Naive B cell (primary cell): Measurements from ENCODE around the gene ENAH. TPM values are rescaled to one million over a fixed set of nuclear protein-coding genes. Genes with fewer than 3 reads are reported as not detected.

Source experiments
- ATAC-seq, 2 donors: fragments of 150-1000 bp; cut with Tn5 transposase; 2 replicates each; pipeline ENCODE4 v1.10.0; 2021; ENCODE audit warnings: low read depth in 2 of 2, mild to moderate bottlenecking in 2 of 2, moderate library complexity in 2 of 2
- DNase-seq: peaks from one replicate; pipeline ENCODE4 v3.0.0; 2022
- H3K27ac Mint-ChIP-seq, 6 donors: one replicate each; pipeline ENCODE4 v1.8.0; 2020 to 2022; ENCODE audit warnings: mild to moderate bottlenecking in 6 of 6, mixed read lengths in 6 of 6, moderate library complexity in 5 of 6, inconsistent platforms in 2 of 6
- H3K27me3 Mint-ChIP-seq, 3 donors: one replicate each; pipeline ENCODE4 v1.8.0; 2021 to 2022; ENCODE audit warnings: mixed read lengths in 3 of 3, mild to moderate bottlenecking in 1 of 3
- H3K36me3 Mint-ChIP-seq, 2 donors: one replicate each; pipeline ENCODE4 v1.8.0; 2020 to 2022; ENCODE audit warnings: mixed read lengths in 2 of 2, inconsistent platforms in 1 of 2, mild to moderate bottlenecking in 1 of 2
- H3K4me1 Mint-ChIP-seq, 3 donors: one replicate each; pipeline ENCODE4 v1.8.0; 2020 to 2022; ENCODE audit warnings: mixed read lengths in 3 of 3, inconsistent platforms in 1 of 3, mild to moderate bottlenecking in 1 of 3, moderate library complexity in 1 of 3
- H3K4me3 Mint-ChIP-seq, 8 donors: one replicate each; pipeline ENCODE4 v1.8.0; 2020 to 2022; ENCODE audit warnings: mild to moderate bottlenecking in 8 of 8, mixed read lengths in 8 of 8, moderate library complexity in 8 of 8, inconsistent platforms in 2 of 8
- H3K9me3 Mint-ChIP-seq, 7 donors: one replicate each; pipeline ENCODE4 v1.8.0; 2020 to 2022; ENCODE audit warnings: mixed read lengths in 7 of 7, mild to moderate bottlenecking in 5 of 7, inconsistent platforms in 2 of 7, moderate library complexity in 1 of 7
- polyA plus RNA-seq, 6 donors: library from polyadenylated mRNA; unstranded; fragments of 300-500 nt; fragmentation: Illumina TruSeq; gene quantifications; one replicate each; pipeline ENCODE4 v1.2.3, GENCODE V29; 2021; ENCODE audit warnings: low read depth in 6 of 6

Gene ENAH
- polyA plus RNA-seq, 6 donors from 2014 or later: 0.23 to 3.6 (median 2.0) TPM

GRCh38 chr1:225441314-225442122 lies 211.4 kb downstream of the ENAH start:
- Mint-ChIP-seq H3K9me3 (no peaks in the 10 kb centered on the region), H3K27me3 (no peaks in the 10 kb centered on the region), H3K4me1 (peaks cover 51 to 66% (median 55%) of the 10 kb centered on the region in 3 donors), H3K4me3 (peak overlapping the region in 7 of 8 donors; percentile 13 to 82 (median 53)), H3K36me3 (no peaks in the 10 kb centered on the region), H3K27ac (peak overlapping the region in 5 of 6 donors; percentile 55 to 86 (median 80))
- no peak for DNase-seq
- no peak for ATAC-seq

GRCh38 chr1:225440380-225441221 lies 212.3 kb downstream of the ENAH start:
- DNase-seq (no peak), ATAC-seq (no peak)
- no peaks in the 10 kb centered on the region for H3K36me3 Mint-ChIP-seq
- no peaks in the 10 kb centered on the region for H3K27me3 Mint-ChIP-seq
- H3K27ac Mint-ChIP-seq: peak overlapping the region in 3 of 6 donors; percentile 14 to 86 (median 80)
- H3K9me3 Mint-ChIP-seq: no peaks in the 10 kb centered on the region
- H3K4me3 Mint-ChIP-seq: no peak overlapping the region
- peaks cover 57 to 66% (median 57%) of the 10 kb centered on the region in 3 donors for H3K4me1 Mint-ChIP-seq

DNA sequence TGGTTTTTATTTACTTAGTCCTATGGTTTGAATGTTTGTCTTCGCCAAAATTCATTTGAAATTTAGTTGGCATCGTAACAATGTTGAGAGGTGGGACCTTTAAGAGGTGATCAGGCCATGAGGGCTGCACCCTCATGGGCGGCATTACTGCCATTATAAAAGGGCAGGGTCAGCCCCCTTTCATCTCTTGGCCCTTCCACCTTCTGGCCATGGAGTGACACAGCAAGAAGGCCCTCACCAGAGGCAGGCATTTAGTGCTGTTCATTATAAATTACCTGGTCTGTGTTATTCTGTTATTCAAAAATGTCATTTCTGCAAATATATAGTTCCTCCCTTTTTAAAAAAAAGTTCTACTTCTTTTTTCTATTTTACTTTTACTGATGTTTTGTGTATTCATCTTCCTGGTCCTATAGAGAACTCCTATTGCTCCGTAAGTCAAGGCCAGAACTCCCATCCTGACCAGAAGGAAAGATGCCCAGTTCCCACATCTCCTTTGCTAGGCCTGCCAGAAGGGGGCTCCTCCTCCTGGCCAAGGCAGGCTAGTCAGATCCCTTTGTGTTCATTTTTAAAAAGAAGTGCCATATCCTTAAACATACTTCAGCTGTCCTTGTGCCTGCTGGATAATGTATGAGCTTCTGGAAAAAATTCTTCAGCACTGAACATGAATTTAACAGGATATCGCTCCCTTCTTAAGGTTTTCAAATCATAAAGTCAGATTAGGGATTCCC lies 215.0 kb downstream of the ENAH start:
- Mint-ChIP-seq H3K9me3 (no peaks in the 10 kb centered on the region), H3K27ac (peak overlapping the region in 3 of 6 donors; percentile 1 to 63 (median 58)), H3K4me3 (peak overlapping the region in 2 of 8 donors; percentile 13 to 60), H3K27me3 (no peaks in the 10 kb centered on the region), H3K4me1 (peaks cover 41 to 52% (median 49%) of the 10 kb centered on the region in 3 donors), H3K36me3 (no peaks in the 10 kb centered on the region)
- ATAC-seq (no peak), DNase-seq (no peak)

Other genes starting within 250 kb of the ENAH start
- 100 to 1,000 TPM; 112 to 165 (median 146) TPM for gene LBR, start 225.1 kb downstream of the ENAH start, polyA plus RNA-seq
- gene SRP9, start 124.7 kb upstream of the ENAH start, polyA plus RNA-seq: 100 to 1,000 TPM; 219 to 374 (median 278) TPM
- 1 to 10 TPM in 3 of 6 donors, under 1 TPM in 2, not detected in 1; 0.24 to 1.1 (median 1.0) TPM for gene EPHX1, start 157.0 kb upstream of the ENAH start, polyA plus RNA-seq
- gene TMEM63A, start 229.3 kb upstream of the ENAH start, polyA plus RNA-seq: 10 to 100 TPM; 10.6 to 38.5 (median 20.0) TPM
- gene LEFTY1, start 236.0 kb upstream of the ENAH start, polyA plus RNA-seq: not detected